Measurements from ENCODE around the gene NQO2. TPM values are rescaled to one million over a fixed set of nuclear protein-coding genes. Genes with fewer than 3 reads are reported as not detected.

Gene NQO2
- total and polyA plus RNA-seq, 2 donors (not counting 1 experiment from before 2014, with no cell fraction given) = 6.2 to 21.5 TPM

DNA sequence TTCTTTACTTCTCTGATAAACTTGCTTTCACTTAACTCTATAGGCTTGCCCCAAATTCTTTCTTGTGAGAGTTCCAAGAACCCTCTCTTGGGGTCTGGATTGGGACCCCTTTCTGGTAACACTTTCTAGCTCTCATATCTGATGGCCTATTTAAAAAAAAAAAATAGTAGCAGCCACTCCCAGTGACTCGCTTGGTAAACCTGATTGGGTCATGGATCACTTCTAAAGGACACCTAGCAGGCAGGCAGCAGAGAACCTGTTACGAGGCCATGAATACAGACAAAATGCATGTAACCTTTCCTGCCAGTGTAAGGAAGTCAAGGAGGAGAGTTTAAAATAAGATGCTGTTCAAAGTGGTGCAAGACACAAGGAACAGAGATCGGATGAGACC, 19.2 kb upstream of the NQO2 start:
- no peak overlapping the region for H3K27ac ChIP-seq (ENCODE audit: low read length in 2 of 2)
- TF ChIP-seq, protein P1, sequence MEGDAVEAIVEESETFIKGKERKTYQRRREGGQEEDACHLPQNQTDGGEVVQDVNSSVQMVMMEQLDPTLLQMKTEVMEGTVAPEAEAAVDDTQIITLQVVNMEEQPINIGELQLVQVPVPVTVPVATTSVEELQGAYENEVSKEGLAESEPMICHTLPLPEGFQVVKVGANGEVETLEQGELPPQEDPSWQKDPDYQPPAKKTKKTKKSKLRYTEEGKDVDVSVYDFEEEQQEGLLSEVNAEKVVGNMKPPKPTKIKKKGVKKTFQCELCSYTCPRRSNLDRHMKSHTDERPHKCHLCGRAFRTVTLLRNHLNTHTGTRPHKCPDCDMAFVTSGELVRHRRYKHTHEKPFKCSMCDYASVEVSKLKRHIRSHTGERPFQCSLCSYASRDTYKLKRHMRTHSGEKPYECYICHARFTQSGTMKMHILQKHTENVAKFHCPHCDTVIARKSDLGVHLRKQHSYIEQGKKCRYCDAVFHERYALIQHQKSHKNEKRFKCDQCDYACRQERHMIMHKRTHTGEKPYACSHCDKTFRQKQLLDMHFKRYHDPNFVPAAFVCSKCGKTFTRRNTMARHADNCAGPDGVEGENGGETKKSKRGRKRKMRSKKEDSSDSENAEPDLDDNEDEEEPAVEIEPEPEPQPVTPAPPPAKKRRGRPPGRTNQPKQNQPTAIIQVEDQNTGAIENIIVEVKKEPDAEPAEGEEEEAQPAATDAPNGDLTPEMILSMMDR (IDR thresholded peaks at IDR 0.05) = no peak
- no peak for TF ChIP-seq EZH2 (IDR thresholded peaks at IDR 0.05; ENCODE audit: borderline replicate concordance, insufficient read depth, low read depth, low read length, poor library complexity, severe bottlenecking)

DNA sequence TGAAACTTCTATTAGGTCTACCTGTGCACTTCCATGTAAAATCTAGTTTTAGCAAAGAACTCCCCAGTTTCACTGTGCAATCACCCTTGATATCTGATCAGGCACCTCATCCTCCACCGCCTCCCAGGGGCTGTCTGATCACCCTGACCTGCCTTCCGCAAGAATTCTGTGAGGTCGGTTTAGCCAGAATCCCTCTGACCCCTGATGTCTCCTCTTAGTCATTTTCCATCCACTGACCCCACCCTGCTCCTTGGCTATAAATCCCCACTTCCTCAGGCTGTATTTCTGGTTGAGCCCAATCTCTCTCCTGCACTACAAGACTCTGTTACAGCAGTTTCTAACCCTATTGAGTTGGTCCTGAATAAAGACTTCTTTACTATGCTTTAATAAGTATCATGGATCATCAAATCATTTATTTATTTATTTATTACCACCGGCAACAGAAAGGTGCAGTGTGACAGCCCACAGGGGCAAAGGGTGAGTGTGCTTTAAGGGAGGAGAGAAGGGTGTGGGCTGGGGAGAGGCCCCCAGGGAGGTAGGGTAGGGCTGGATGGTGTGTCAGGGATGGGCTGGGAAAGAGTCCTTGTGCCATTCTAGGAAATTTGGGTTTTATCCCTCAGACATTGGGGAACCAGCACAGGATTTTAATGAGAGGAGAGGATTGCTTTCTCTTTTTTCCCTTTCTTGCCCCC, 17.1 kb upstream of the NQO2 start:
- Histone ChIP-seq H2AFZ (ENCODE audit: insufficient read depth, low read depth, low read length, poor library complexity, severe bottlenecking) (no peak overlapping the region), H3K9me3 (ENCODE audit: control extremely low read depth in 1 of 3, control insufficient read depth in 2 of 3, insufficient read depth in 1 of 3, low read length in 2 of 3) (no peaks in the 10 kb centered on the region), H3K4me1 (ENCODE audit: control insufficient read depth in 2 of 2, insufficient read depth in 2 of 2, low read length in 2 of 2) (peaks cover 0 to 3% of the 10 kb centered on the region in 2 donors), H3K4me2 (replicated peaks; ENCODE audit: low read depth, low read length, poor library complexity, severe bottlenecking) (no peak overlapping the region), H4K20me1 (ENCODE audit: control insufficient read depth, insufficient read depth, low read length, poor library complexity, severe bottlenecking) (no peaks in the 10 kb centered on the region), H3K79me2 (ENCODE audit: control insufficient read depth, insufficient read depth, low read length) (no peaks in the 10 kb centered on the region), H3K27me3 (replicated peaks in 1 of 4; ENCODE audit: control extremely low read depth in 1 of 4, control insufficient read depth in 3 of 4, insufficient read depth in 4 of 4, low read length in 3 of 4) (peaks cover 0 to 20% (median 3%) of the 10 kb centered on the region in 4 experiments), H3K9ac (ENCODE audit: low read length) (no peak overlapping the region), H3K4me3 (ENCODE audit: control extremely low read depth in 1 of 5, extremely low read depth in 1 of 5, insufficient read depth in 1 of 5, low read depth in 2 of 5, low read length in 4 of 5) (no peak overlapping the region), H3K36me3 (replicated peaks in 1 of 2; ENCODE audit: control extremely low read depth in 1 of 2, control insufficient read depth in 1 of 2, extremely low read depth in 1 of 2, insufficient read depth in 2 of 2, low read length in 1 of 2) (no peaks in the 10 kb centered on the region), H3K27ac (ENCODE audit: low read length in 2 of 2) (no peak overlapping the region)
- no peak overlapping the region for H3K4me3 Mint-ChIP-seq
- DNase-seq (no peak), ATAC-seq (ENCODE audit: low read depth) (no peak)
- TF ChIP-seq, protein P1 (IDR thresholded peaks at IDR 0.05) = no peak
- TF ChIP-seq EZH2 (IDR thresholded peaks at IDR 0.05; ENCODE audit: borderline replicate concordance, insufficient read depth, low read depth, low read length, poor library complexity, severe bottlenecking) = no peak
- 96% methylated on average over 4 of the region's 4 CpGs for WGBS (ENCODE audit: insufficient coverage)
- ChIA-PET POLR2A (no interaction called here), CTCF (interaction anchor here (1.8 kb wide), 1 partner anchor 30 kb away, joined by 4 read pairs; no protein-coding TSS in a partner anchor)
- no peaks in the 10 kb centered on the region for H3K9me3 Mint-ChIP-seq (ENCODE audit: insufficient read depth)
- H3K27ac Mint-ChIP-seq = peak overlapping the region; percentile 27
- peaks cover 3% of the 10 kb centered on the region for H3K4me1 Mint-ChIP-seq
- intact Hi-C loops (cut with micrococcal nuclease) = no loop called here
- H3K27me3 Mint-ChIP-seq = peaks cover 33% of the 10 kb centered on the region

More for the DNA sequence above, 19.2 kb upstream of the NQO2 start:
- Histone ChIP-seq H3K4me1 (ENCODE audit: control insufficient read depth in 2 of 2, insufficient read depth in 2 of 2, low read length in 2 of 2) (no peaks in the 10 kb centered on the region), H3K27me3 (replicated peaks in 1 of 4; ENCODE audit: control extremely low read depth in 1 of 4, control insufficient read depth in 3 of 4, insufficient read depth in 4 of 4, low read length in 3 of 4) (peaks cover 0 to 20% (median 3%) of the 10 kb centered on the region in 4 experiments), H3K4me2 (replicated peaks; ENCODE audit: low read depth, low read length, poor library complexity, severe bottlenecking) (no peak overlapping the region), H3K9me3 (ENCODE audit: control extremely low read depth in 1 of 3, control insufficient read depth in 2 of 3, insufficient read depth in 1 of 3, low read length in 2 of 3) (no peaks in the 10 kb centered on the region), H3K36me3 (replicated peaks in 1 of 2; ENCODE audit: control extremely low read depth in 1 of 2, control insufficient read depth in 1 of 2, extremely low read depth in 1 of 2, insufficient read depth in 2 of 2, low read length in 1 of 2) (no peaks in the 10 kb centered on the region), H4K20me1 (ENCODE audit: control insufficient read depth, insufficient read depth, low read length, poor library complexity, severe bottlenecking) (no peaks in the 10 kb centered on the region), H3K9ac (ENCODE audit: low read length) (no peak overlapping the region), H2AFZ (ENCODE audit: insufficient read depth, low read depth, low read length, poor library complexity, severe bottlenecking) (no peak overlapping the region), H3K4me3 (ENCODE audit: control extremely low read depth in 1 of 5, extremely low read depth in 1 of 5, insufficient read depth in 1 of 5, low read depth in 2 of 5, low read length in 4 of 5) (no peak overlapping the region), H3K79me2 (ENCODE audit: control insufficient read depth, insufficient read depth, low read length) (no peaks in the 10 kb centered on the region)
- Mint-ChIP-seq H3K4me1 (no peaks in the 10 kb centered on the region), H3K27ac (no peak overlapping the region), H3K9me3 (ENCODE audit: insufficient read depth) (no peaks in the 10 kb centered on the region), H3K4me3 (no peak overlapping the region), H3K27me3 (peaks cover 33% of the 10 kb centered on the region)
- ChIA-PET POLR2A (no interaction called here), CTCF (interaction anchor here (1.0 to 1.8 kb wide), 3 partner anchors 9 to 49 kb away, joined by 3 to 5 read pairs (median 4); no protein-coding TSS in a partner anchor)
- WGBS (ENCODE audit: insufficient coverage) = 100% methylated on average over 2 of the region's 3 CpGs
- intact Hi-C loops (cut with micrococcal nuclease) = no loop called here
- no peak for ATAC-seq (ENCODE audit: low read depth)
- DNase-seq = no peak
